Activated CD4-positive, alpha-beta T cell treated with anti-CD3 and anti-CD28 coated beads, Interleukin-2, amount 50 U/mL, for 4 hours (primary cell): Measurements from ENCODE around the gene BPGM.
"Not testable (repeated sequence)": the region's sequence is repeated elsewhere in the genome, so short reads cannot be mapped to it uniquely, and the experiment has no call there.

ENCODE experiments used
- DNase-seq, 2 experiments: peaks; one replicate each; pipeline ENCODE4 v3.0.0-alpha.2; 2020

The BPGM gene

GRCh38 chr7:134632937-134633540, 13.6 kb upstream of the BPGM start:
- DNase-seq, result peak in 1 of 2 experiments; percentile 20

- DNase-seq, result no peak
These were observed 10.6 kb upstream of the BPGM start for GRCh38 chr7:134636008-134636449.

- no peak for DNase-seq
These were observed 9.2 kb upstream of the BPGM start for GRCh38 chr7:134637441-134637840.

- no peak for DNase-seq
These were observed 8.5 kb upstream of the BPGM start for GRCh38 chr7:134637934-134638719.

GRCh38 chr7:134639061-134639460, 7.6 kb upstream of the BPGM start:
- no peak for DNase-seq

- DNase-seq, result no peak
These were observed 6.9 kb upstream of the BPGM start for GRCh38 chr7:134639683-134640279.

GRCh38 chr7:134640842-134641715, 5.6 kb upstream of the BPGM start:
- DNase-seq, result no peak

- not testable (repeated sequence) for DNase-seq
These were observed 4.7 kb upstream of the BPGM start for GRCh38 chr7:134641981-134642380.

GRCh38 chr7:134643131-134643530, 3.5 kb upstream of the BPGM start:
- DNase-seq, result no peak

- no peak for DNase-seq
These were observed 1.2 kb upstream of the BPGM start for GRCh38 chr7:134645478-134645877.

GRCh38 chr7:134645935-134646334, 718 bp upstream of the BPGM start:
- no peak for DNase-seq

- DNase-seq, result no peak
These were observed 1.8 kb downstream of the BPGM start for GRCh38 chr7:134648456-134648855.

- no peak for DNase-seq
These were observed 2.6 kb downstream of the BPGM start for GRCh38 chr7:134649226-134649775.

GRCh38 chr7:134651991-134652390, 5.3 kb downstream of the BPGM start:
- no peak for DNase-seq

GRCh38 chr7:134654104-134654775, 7.6 kb downstream of the BPGM start:
- DNase-seq, result no peak

- no peak for DNase-seq
These were observed 10.9 kb downstream of the BPGM start for GRCh38 chr7:134657526-134657925.

- no peak for DNase-seq
These were observed 13.7 kb downstream of the BPGM start for GRCh38 chr7:134660242-134660785.

- no peak for DNase-seq
These were observed 14.3 kb downstream of the BPGM start for GRCh38 chr7:134660961-134661376.

GRCh38 chr7:134662166-134662870, 15.7 kb downstream of the BPGM start:
- no peak for DNase-seq

GRCh38 chr7:134662871-134663205, 16.2 kb downstream of the BPGM start:
- no peak for DNase-seq

- not testable (repeated sequence) for DNase-seq
These were observed 18.4 kb downstream of the BPGM start for GRCh38 chr7:134665045-134665444.
